Small intestine (tissue), 16 donors: Measurements from ENCODE around the gene GPRC5B. TPM values are rescaled to one million over a fixed set of nuclear protein-coding genes. Genes with fewer than 3 reads are reported as not detected.
A peak's percentile ranks its signal among the peaks of the same experiment; 100 is the strongest.

Experiments used
- DNase-seq, 2 donors: peaks; one replicate each; pipeline versions ENCODE4 v3.0.0 to v3.0.0-alpha.2; 2013
- FAIRE-seq: peaks from 2 replicates; lab custom pipeline; 2012; peaks lifted over from hg19 to GRCh38; lab: Jason Lieb, UNC
- H3K27ac ChIP-seq, 3 donors: one replicate each; pipeline ENCODE4 v1.5.1; 2013; ENCODE audit warnings: low read length in 2 of 3, mild to moderate bottlenecking in 2 of 3, control low read depth in 1 of 3, inconsistent platforms in 1 of 3, low read depth in 1 of 3, moderate library complexity in 1 of 3
- H3K27me3 ChIP-seq, 3 donors: one replicate each; pipeline ENCODE4 v1.6.1; 2013; ENCODE audit warnings: low read length in 3 of 3, inconsistent platforms in 1 of 3; ENCODE audit not compliant: control insufficient read depth in 3 of 3, insufficient read depth in 3 of 3
- H3K36me3 ChIP-seq, 3 donors: one replicate each; pipeline ENCODE4 v1.6.1; 2013; ENCODE audit warnings: low read length in 3 of 3, inconsistent platforms in 1 of 3, low read depth in 1 of 3, mild to moderate bottlenecking in 1 of 3, moderate library complexity in 1 of 3; ENCODE audit not compliant: control insufficient read depth in 3 of 3, insufficient read depth in 2 of 3
- H3K4me1 ChIP-seq, 3 donors: one replicate each; pipeline ENCODE4 v1.6.1; 2013; ENCODE audit warnings: low read length in 2 of 3, inconsistent platforms in 1 of 3, low read depth in 1 of 3, mild to moderate bottlenecking in 1 of 3, moderate library complexity in 1 of 3; ENCODE audit not compliant: control insufficient read depth in 3 of 3, insufficient read depth in 2 of 3
- H3K4me3 ChIP-seq, 3 donors: one replicate each; pipeline ENCODE4 v1.5.1; 2013; ENCODE audit warnings: low read length in 3 of 3, control low read depth in 1 of 3, inconsistent platforms in 1 of 3, low read depth in 1 of 3, mild to moderate bottlenecking in 1 of 3, moderate library complexity in 1 of 3
- H3K9me3 ChIP-seq, 2 donors: one replicate each; pipeline ENCODE4 v1.6.1; 2013; ENCODE audit warnings: low read depth in 1 of 2, low read length in 1 of 2; ENCODE audit not compliant: control insufficient read depth in 2 of 2, insufficient read depth in 1 of 2
- WGBS, 3 donors: extraction: QIAGEN DNeasy Blood & Tissue Kit; methylation state at CpG; one replicate each; pipeline ENCODE4 v1.1.7; 2013; 5-methylcytosine and 5-hydroxymethylcytosine counted together
- long read RNA-seq, 10 donors: transcript quantifications; one replicate each; lab custom pipeline, GENCODE V29; 2026
- polyA plus RNA-seq, 4 donors: library from polyadenylated mRNA; stranded (reverse) in 3 of 4; unstranded in 1 of 4; fragments of 200-250 nt in 3 of 4; fragments of 120-200 nt in 1 of 4; gene quantifications; one replicate each; pipeline versions ENCODE4 v1.2.1 to v1.2.3, GENCODE V29; 2013
- donor health status: healthy with polysubstance abuse.
- donor health status: control.
- donor health status: control.
- donor health status: Bipolar disorder and iron deficiency.
- donor health status: healthy.

Gene GPRC5B
- 10 to 100 TPM in 2 of 4 donors, 1 to 10 TPM in 1, under 1 TPM in 1; 0.22 to 44.0 (median 9.2) TPM for polyA plus RNA-seq
- long read RNA-seq, donor 1: 0 reads
- long read RNA-seq, donor 2, full-length matches to known transcripts: 1 of 1 reads
- long read RNA-seq, donor 2, partial matches to known transcripts: 0 of 1 reads
- long read RNA-seq, donor 2, other reads (novel, unspliced or antisense): 0 of 1 reads
- long read RNA-seq, donor 3, full-length matches to known transcripts: 14 of 35 reads
- long read RNA-seq, donor 3, partial matches to known transcripts: 21 of 35 reads
- long read RNA-seq, donor 3, other reads (novel, unspliced or antisense): 0 of 35 reads
- long read RNA-seq, donor 4: 0 reads
- long read RNA-seq, donor 5, full-length matches to known transcripts: 3 of 3 reads
- long read RNA-seq, donor 5, partial matches to known transcripts: 0 of 3 reads
- long read RNA-seq, donor 5, other reads (novel, unspliced or antisense): 0 of 3 reads
- long read RNA-seq, donor 6, full-length matches to known transcripts: 11 of 18 reads
- long read RNA-seq, donor 6, partial matches to known transcripts: 7 of 18 reads
- long read RNA-seq, donor 6, other reads (novel, unspliced or antisense): 0 of 18 reads
- long read RNA-seq, donor 7, full-length matches to known transcripts: 17 of 23 reads
- long read RNA-seq, donor 7, partial matches to known transcripts: 6 of 23 reads
- long read RNA-seq, donor 7, other reads (novel, unspliced or antisense): 0 of 23 reads
- long read RNA-seq, donor 8, full-length matches to known transcripts: 1 of 1 reads
- long read RNA-seq, donor 8, partial matches to known transcripts: 0 of 1 reads
- long read RNA-seq, donor 8, other reads (novel, unspliced or antisense): 0 of 1 reads
- long read RNA-seq, donor 9, full-length matches to known transcripts: 3 of 3 reads
- long read RNA-seq, donor 9, partial matches to known transcripts: 0 of 3 reads
- long read RNA-seq, donor 9, other reads (novel, unspliced or antisense): 0 of 3 reads
- long read RNA-seq, donor 10, full-length matches to known transcripts: 8 of 13 reads
- long read RNA-seq, donor 10, partial matches to known transcripts: 5 of 13 reads
- long read RNA-seq, donor 10, other reads (novel, unspliced or antisense): 0 of 13 reads

GRCh38 chr16:19884611-19885450 is at the start of gene GPRC5B:
GPRC5B (minus strand) TSS chr16:19884848; CDS start chr16:19872845, 12,003 bp downstream.
- FAIRE-seq (no peak), DNase-seq (peak; percentile 39 to 76)
- H3K27me3 ChIP-seq: peaks cover 0 to 8% (median 0%) of the 10 kb centered on the region in 3 donors
- WGBS, 3 donors: 1 to 3% (median 2%) methylated on average over 62 to 85 of the region's 85 CpGs
- no peaks in the 10 kb centered on the region for H3K9me3 ChIP-seq
- H3K4me1 ChIP-seq: peaks cover 0 to 20% (median 2%) of the 10 kb centered on the region in 3 donors
- peak within 1 kb of the TSS in 2 of 3 donors; percentile 22 to 72 for H3K27ac ChIP-seq
- H3K4me3 ChIP-seq: peak within 1 kb of the TSS; percentile 37 to 86 (median 38)
- H3K36me3 ChIP-seq: peaks cover 0 to 17% (median 0%) of the 10 kb centered on the region in 3 donors

- 67 to 73% (median 68%) methylated on average over 6 of the region's 6 CpGs for WGBS, 3 donors
- H3K9me3 ChIP-seq: no peaks in the 10 kb centered on the region
- no peak overlapping the region for H3K4me3 ChIP-seq
- no peaks in the 10 kb centered on the region for H3K4me1 ChIP-seq
- no peak overlapping the region for H3K27ac ChIP-seq
- DNase-seq (no peak), FAIRE-seq (no peak)
- peaks cover 0 to 2% (median 0%) of the 10 kb centered on the region in 3 donors for H3K27me3 ChIP-seq
- no peaks in the 10 kb centered on the region for H3K36me3 ChIP-seq
Measured at GRCh38 chr16:19933740-19934139, 49.1 kb upstream of the GPRC5B start.

GRCh38 chr16:19929062-19929511 is 44.4 kb upstream of the GPRC5B start:
- Histone ChIP-seq H3K27ac (no peak overlapping the region), H3K4me3 (no peak overlapping the region), H3K36me3 (no peaks in the 10 kb centered on the region), H3K27me3 (peaks cover 0 to 2% (median 0%) of the 10 kb centered on the region in 3 donors), H3K4me1 (no peaks in the 10 kb centered on the region), H3K9me3 (no peaks in the 10 kb centered on the region)
- 75 to 78% (median 77%) methylated on average over 12 of the region's 12 CpGs for WGBS, 3 donors
- FAIRE-seq: no peak
- DNase-seq: no peak

GRCh38 chr16:19928432-19928831 is 43.8 kb upstream of the GPRC5B start:
- Histone ChIP-seq H3K27ac (no peak overlapping the region), H3K36me3 (no peaks in the 10 kb centered on the region), H3K9me3 (no peaks in the 10 kb centered on the region), H3K27me3 (peaks cover 0 to 2% (median 0%) of the 10 kb centered on the region in 3 donors), H3K4me1 (no peaks in the 10 kb centered on the region), H3K4me3 (no peak overlapping the region)
- no peak for FAIRE-seq
- DNase-seq: no peak
- WGBS, 3 donors: 63 to 78% (median 76%) methylated on average over 1 of the region's 1 CpG

- FAIRE-seq: no peak
- peaks cover 0 to 2% (median 0%) of the 10 kb centered on the region in 3 donors for H3K27me3 ChIP-seq
- no peaks in the 10 kb centered on the region for H3K36me3 ChIP-seq
- H3K4me1 ChIP-seq: no peaks in the 10 kb centered on the region
- H3K9me3 ChIP-seq: no peaks in the 10 kb centered on the region
- DNase-seq: peak in 1 of 2 donors; percentile 9
- H3K4me3 ChIP-seq: no peak overlapping the region
- H3K27ac ChIP-seq: no peak overlapping the region
- 80 to 81% (median 80%) methylated on average over 8 of the region's 8 CpGs for WGBS, 3 donors
Measured at GRCh38 chr16:19926449-19927390, 42.1 kb upstream of the GPRC5B start.

GRCh38 chr16:19923396-19923795 is 38.7 kb upstream of the GPRC5B start:
- DNase-seq: peak; percentile 18 to 28
- no peaks in the 10 kb centered on the region for H3K9me3 ChIP-seq
- no peaks in the 10 kb centered on the region for H3K36me3 ChIP-seq
- H3K27me3 ChIP-seq: no peaks in the 10 kb centered on the region
- no peak overlapping the region for H3K27ac ChIP-seq
- 19 to 46% (median 27%) methylated on average over 5 of the region's 5 CpGs for WGBS, 3 donors
- H3K4me1 ChIP-seq: no peaks in the 10 kb centered on the region
- FAIRE-seq: no peak
- no peak overlapping the region for H3K4me3 ChIP-seq

- FAIRE-seq: no peak
- no peak overlapping the region for H3K4me3 ChIP-seq
- 76 to 91% (median 81%) methylated on average over 7 of the region's 7 CpGs for WGBS, 3 donors
Measured at GRCh38 chr16:19919142-19919541, 34.5 kb upstream of the GPRC5B start.

More at GRCh38 chr16:19919142-19919541, 34.5 kb upstream of the GPRC5B start:
- Histone ChIP-seq H3K27me3 (no peaks in the 10 kb centered on the region), H3K9me3 (peaks cover 0 to 3% of the 10 kb centered on the region in 2 donors), H3K27ac (no peak overlapping the region), H3K36me3 (no peaks in the 10 kb centered on the region), H3K4me1 (no peaks in the 10 kb centered on the region)
- no peak for DNase-seq
